HG03457 (cell line): ENCODE data around the gene SAPCD2.

Experiments
- ATAC-seq: cut with Tn5 transposase; IDR thresholded peaks from one replicate; pipeline ENCODE4 v1.9.1; 2021; ENCODE audit warnings: moderate number of reproducible peaks; ENCODE audit not compliant: unreplicated experiment

SAPCD2 gene

GRCh38 chr9:137019891-137020683, 50.3 kb downstream of the SAPCD2 start:
- no peak for ATAC-seq

- no peak for ATAC-seq
These were observed 51.4 kb downstream of the SAPCD2 start for GRCh38 chr9:137018761-137019559.

- ATAC-seq: no peak
These were observed 52.4 kb downstream of the SAPCD2 start for GRCh38 chr9:137017791-137018497.

GRCh38 chr9:137017071-137017470, 53.3 kb downstream of the SAPCD2 start:
- ATAC-seq: no peak

GRCh38 chr9:137016436-137016835, 53.9 kb downstream of the SAPCD2 start:
- ATAC-seq: no peak

- no peak for ATAC-seq
These were observed 54.4 kb downstream of the SAPCD2 start for GRCh38 chr9:137015976-137016375.

GRCh38 chr9:137015540-137015930, 54.8 kb downstream of the SAPCD2 start:
- ATAC-seq: no peak

- no peak for ATAC-seq
These were observed 55.4 kb downstream of the SAPCD2 start for GRCh38 chr9:137014776-137015539.

GRCh38 chr9:137014166-137014565, 56.2 kb downstream of the SAPCD2 start:
- no peak for ATAC-seq

- ATAC-seq: no peak
These were observed 56.8 kb downstream of the SAPCD2 start for GRCh38 chr9:137013571-137013940.

- no peak for ATAC-seq
These were observed 57.4 kb downstream of the SAPCD2 start for GRCh38 chr9:137012694-137013570.
